CD14-positive monocyte (primary cell): ENCODE measurements around the gene GUCY2D. TPM values are rescaled to one million over a fixed set of nuclear protein-coding genes. Genes with fewer than 3 reads are reported as not detected.

Experiments used
- DNase-seq, 3 donors: peaks; one replicate each; pipeline ENCODE4 v3.0.0-alpha.2; 2011 to 2022
- H2AFZ ChIP-seq: 2 replicates; pipeline ENCODE4 v1.6.0; 2012; ENCODE audit warnings: mild to moderate bottlenecking, low read depth, low read length, inconsistent platforms; ENCODE audit not compliant: insufficient read depth, poor library complexity, severe bottlenecking
- H3K27ac ChIP-seq, 2 donors: 1 replicate in 1 of 2; 2 replicates in 1 of 2; pipeline ENCODE4 v1.5.1; 2012 to 2013; ENCODE audit warnings: low read length in 2 of 2, control low read depth in 1 of 2, inconsistent platforms in 1 of 2, low read depth in 1 of 2, mild to moderate bottlenecking in 1 of 2
- H3K27me3 ChIP-seq, 2 donors: one replicate each; pipeline versions ENCODE4 v1.6.0 to v1.6.1; 2011 to 2013; ENCODE audit warnings: low read length in 2 of 2; ENCODE audit not compliant: control insufficient read depth in 2 of 2, insufficient read depth in 2 of 2
- H3K36me3 ChIP-seq, 2 donors: replicated peaks in 1 of 2; 1 replicate in 1 of 2; 2 replicates in 1 of 2; pipeline versions ENCODE4 v1.5.1 to v1.6.1; 2012 to 2013; ENCODE audit warnings: low read length in 2 of 2, control low read depth in 1 of 2, inconsistent platforms in 1 of 2, mild to moderate bottlenecking in 1 of 2; ENCODE audit not compliant: insufficient read depth in 2 of 2, control insufficient read depth in 1 of 2
- H3K4me1 ChIP-seq, 2 donors: 1 replicate in 1 of 2; 2 replicates in 1 of 2; pipeline versions ENCODE4 v1.5.1 to v1.6.1; 2012 to 2013; ENCODE audit warnings: low read length in 2 of 2, control low read depth in 1 of 2, inconsistent platforms in 1 of 2, mild to moderate bottlenecking in 1 of 2, moderate library complexity in 1 of 2; ENCODE audit not compliant: insufficient read depth in 2 of 2, control insufficient read depth in 1 of 2
- H3K4me2 ChIP-seq: replicated peaks from 2 replicates; pipeline ENCODE3; 2012; ENCODE audit warnings: low read length, moderate library complexity, mild to moderate bottlenecking; ENCODE audit not compliant: poor library complexity, severe bottlenecking; ENCODE audit errors: extremely low read depth
- H3K4me3 ChIP-seq, 3 experiments: fragments of 200-600 bp in 1 of 3; sonication (generic) in 1 of 3; replicated peaks in 1 of 3; 1 replicate in 2 of 3; 2 replicates in 1 of 3; pipeline ENCODE4 v1.5.1; 2011 to 2013; ENCODE audit warnings: low read length in 3 of 3, mild to moderate bottlenecking in 3 of 3, control low read depth in 2 of 3, low read depth in 2 of 3, inconsistent platforms in 1 of 3, moderate library complexity in 1 of 3
- H3K79me2 ChIP-seq: 2 replicates; pipeline ENCODE4 v1.6.0; 2012; ENCODE audit warnings: mild to moderate bottlenecking, control low read depth, inconsistent platforms, low read length, moderate library complexity; ENCODE audit not compliant: insufficient read depth
- H3K9ac ChIP-seq: 2 replicates; pipeline ENCODE4 v1.6.0; 2017; ENCODE audit warnings: low read length, mild to moderate bottlenecking; ENCODE audit not compliant: insufficient read depth, poor library complexity, severe bottlenecking
- H3K9me3 ChIP-seq, 2 donors: replicated peaks in 1 of 2; 1 replicate in 1 of 2; 2 replicates in 1 of 2; pipeline versions ENCODE4 v1.5.1 to v1.6.1; 2012 to 2013; ENCODE audit warnings: low read length in 2 of 2, control low read depth in 1 of 2; ENCODE audit not compliant: control insufficient read depth in 1 of 2, insufficient read depth in 1 of 2
- H4K20me1 ChIP-seq: 2 replicates; pipeline ENCODE4 v1.6.0; 2012; ENCODE audit warnings: mild to moderate bottlenecking, low read length, control low read depth, moderate library complexity; ENCODE audit not compliant: insufficient read depth
- H3K27ac Mint-ChIP-seq, 7 donors: one replicate each; pipeline ENCODE4 v1.8.0; 2020; ENCODE audit warnings: mild to moderate bottlenecking in 7 of 7, mixed read lengths in 7 of 7, moderate library complexity in 6 of 7, inconsistent platforms in 2 of 7
- H3K27me3 Mint-ChIP-seq, 3 donors: one replicate each; pipeline ENCODE4 v1.8.0; 2021 to 2022; ENCODE audit warnings: low read depth in 3 of 3, mild to moderate bottlenecking in 3 of 3, mixed read lengths in 3 of 3, moderate library complexity in 3 of 3, inconsistent platforms in 1 of 3
- H3K36me3 Mint-ChIP-seq, 2 donors: one replicate each; pipeline ENCODE4 v1.8.0; 2020; ENCODE audit warnings: mixed read lengths in 2 of 2, inconsistent platforms in 1 of 2, mild to moderate bottlenecking in 1 of 2
- H3K4me1 Mint-ChIP-seq: one replicate; pipeline ENCODE4 v1.8.0; 2020; ENCODE audit warnings: mild to moderate bottlenecking, mixed read lengths
- H3K4me3 Mint-ChIP-seq, 2 donors: one replicate each; pipeline ENCODE4 v1.8.0; 2020; ENCODE audit warnings: mild to moderate bottlenecking in 2 of 2, mixed read lengths in 2 of 2, moderate library complexity in 1 of 2
- H3K9me3 Mint-ChIP-seq, 7 donors: one replicate each; pipeline ENCODE4 v1.8.0; 2020 to 2022; ENCODE audit warnings: mixed read lengths in 7 of 7, mild to moderate bottlenecking in 6 of 7, moderate library complexity in 6 of 7, inconsistent platforms in 2 of 7
- CTCF ChIP-seq: fragments of 200-600 bp; IDR thresholded peaks from one replicate; pipeline ENCODE4 v1.8.0; 2022; ENCODE audit warnings: antibody characterized with exemption, mild to moderate bottlenecking
- WGBS: methylation state at CpG from one replicate; pipeline ENCODE4 v1.1.5; 2013; ENCODE audit warnings: missing lambda C conversion rate; ENCODE audit not compliant: insufficient coverage; 5-methylcytosine and 5-hydroxymethylcytosine counted together
- intact Hi-C, 2 donors: fragments of 100-400 bp; cut with micrococcal nuclease; formaldehyde crosslinking; loops; one replicate each; pipeline versions ENCODE4 v1.15.0 to v1.15.1; 2023
- polyA plus RNA-seq, 3 donors: library from polyadenylated mRNA; depleted of rRNA in 1 of 3; unstranded in 2 of 3; stranded (reverse) in 1 of 3; fragments of 300-500 nt in 2 of 3; fragments of >200 nt in 1 of 3; fragmentation: Illumina TruSeq in 2 of 3; gene quantifications; 1 replicate in 2 of 3; 2 replicates in 1 of 3; pipeline ENCODE4 v1.2.3, GENCODE V29; 2012 to 2021

Gene GUCY2D
- polyA plus RNA-seq, 3 donors: 0.04 to 0.46 TPM; not detected in 1

DNA sequence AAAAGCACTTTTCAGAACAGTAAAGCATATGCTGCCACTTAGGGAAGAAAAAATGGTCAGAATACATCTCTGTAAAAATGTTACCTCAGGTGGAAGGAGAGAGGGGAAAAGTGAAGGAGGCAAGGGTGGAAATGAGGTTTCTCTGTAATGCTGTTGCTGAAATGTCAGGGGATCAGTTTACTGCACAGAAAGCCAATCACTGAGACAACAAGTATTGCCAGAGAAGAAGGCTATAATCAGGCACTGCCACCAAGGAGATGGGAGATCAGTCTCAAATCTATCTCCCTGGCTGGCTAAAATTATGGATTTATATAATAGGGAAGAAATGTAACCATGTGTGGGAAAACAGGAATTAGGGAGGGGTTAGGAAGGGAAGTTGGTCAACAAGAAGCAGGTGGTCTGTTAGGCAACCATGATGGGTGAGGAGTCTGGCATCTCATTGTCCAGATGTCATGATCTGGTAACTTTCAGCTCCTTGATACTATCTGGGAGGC lies 27.7 kb upstream of the GUCY2D start:
- peaks cover 4 to 5% of the 10 kb centered on the region in 2 donors for H3K36me3 Mint-ChIP-seq
- Histone ChIP-seq H3K4me3 (no peak overlapping the region), H3K4me1 (peaks cover 3 to 7% of the 10 kb centered on the region in 2 donors), H3K4me2 (no peak overlapping the region), H3K79me2 (no peaks in the 10 kb centered on the region), H3K9me3 (peaks cover 23 to 30% of the 10 kb centered on the region in 2 donors), H3K36me3 (no peaks in the 10 kb centered on the region), H3K27me3 (no peaks in the 10 kb centered on the region), H3K9ac (no peak overlapping the region), H3K27ac (no peak overlapping the region), H2AFZ (no peak overlapping the region), H4K20me1 (no peaks in the 10 kb centered on the region)
- peaks cover 14 to 42% (median 26%) of the 10 kb centered on the region in 7 donors for H3K9me3 Mint-ChIP-seq
- no peak overlapping the region for H3K4me3 Mint-ChIP-seq
- TF ChIP-seq CTCF: no peak
- H3K27me3 Mint-ChIP-seq: peaks cover 0 to 2% (median 0%) of the 10 kb centered on the region in 3 donors
- H3K27ac Mint-ChIP-seq: no peak overlapping the region
- intact Hi-C loops: no loop called here
- H3K4me1 Mint-ChIP-seq: peaks cover 8% of the 10 kb centered on the region
- DNase-seq: no peak

DNA sequence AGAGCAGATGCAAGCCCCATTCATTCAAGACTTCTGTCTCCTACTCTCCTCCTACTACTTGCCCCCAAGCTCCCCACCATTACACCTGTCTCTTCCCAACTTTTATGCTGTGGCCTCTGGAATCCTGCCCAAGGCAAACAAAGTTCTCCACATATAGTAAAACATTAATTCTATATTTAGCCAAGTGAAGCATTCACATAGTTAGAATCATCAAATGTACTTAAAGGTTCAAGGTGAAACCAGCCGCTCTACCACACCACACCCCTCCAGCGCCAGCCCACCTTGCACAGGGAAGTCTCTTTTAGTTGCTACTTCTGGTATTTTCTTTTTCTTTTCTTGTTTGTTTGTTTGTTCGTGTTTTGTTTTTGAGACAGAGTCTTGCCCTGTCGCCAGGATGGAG lies 25.4 kb upstream of the GUCY2D start:
- Mint-ChIP-seq H3K4me1 (peaks cover 6% of the 10 kb centered on the region), H3K9me3 (peaks cover 14 to 42% (median 26%) of the 10 kb centered on the region in 7 donors), H3K27me3 (peaks cover 0 to 2% (median 2%) of the 10 kb centered on the region in 3 donors), H3K27ac (peak overlapping the region in 1 of 7 donors; percentile 11), H3K36me3 (peaks cover 4 to 5% of the 10 kb centered on the region in 2 donors), H3K4me3 (no peak overlapping the region)
- no peaks in the 10 kb centered on the region for H4K20me1 ChIP-seq
- H3K4me1 ChIP-seq: peaks cover 2 to 5% of the 10 kb centered on the region in 2 donors
- H3K27me3 ChIP-seq: no peaks in the 10 kb centered on the region
- H2AFZ ChIP-seq: no peak overlapping the region
- no peak for DNase-seq
- WGBS: 84% methylated on average over 2 of the region's 4 CpGs
- H3K79me2 ChIP-seq: no peaks in the 10 kb centered on the region
- H3K27ac ChIP-seq: no peak overlapping the region
- H3K4me3 ChIP-seq: no peak overlapping the region
- no peak overlapping the region for H3K9ac ChIP-seq
- peaks cover 23 to 30% of the 10 kb centered on the region in 2 donors for H3K9me3 ChIP-seq
- H3K36me3 ChIP-seq: no peaks in the 10 kb centered on the region
- no peak overlapping the region for H3K4me2 ChIP-seq
- intact Hi-C loops: no loop called here
- no peak for TF ChIP-seq CTCF
